ENCODE results near the gene DIP2C. TPM values are rescaled to one million over a fixed set of nuclear protein-coding genes. Genes with fewer than 3 reads are reported as not detected.

DIP2C gene
- total RNA-seq, 1 donor from 2014 or later: 52.6 TPM

DNA sequence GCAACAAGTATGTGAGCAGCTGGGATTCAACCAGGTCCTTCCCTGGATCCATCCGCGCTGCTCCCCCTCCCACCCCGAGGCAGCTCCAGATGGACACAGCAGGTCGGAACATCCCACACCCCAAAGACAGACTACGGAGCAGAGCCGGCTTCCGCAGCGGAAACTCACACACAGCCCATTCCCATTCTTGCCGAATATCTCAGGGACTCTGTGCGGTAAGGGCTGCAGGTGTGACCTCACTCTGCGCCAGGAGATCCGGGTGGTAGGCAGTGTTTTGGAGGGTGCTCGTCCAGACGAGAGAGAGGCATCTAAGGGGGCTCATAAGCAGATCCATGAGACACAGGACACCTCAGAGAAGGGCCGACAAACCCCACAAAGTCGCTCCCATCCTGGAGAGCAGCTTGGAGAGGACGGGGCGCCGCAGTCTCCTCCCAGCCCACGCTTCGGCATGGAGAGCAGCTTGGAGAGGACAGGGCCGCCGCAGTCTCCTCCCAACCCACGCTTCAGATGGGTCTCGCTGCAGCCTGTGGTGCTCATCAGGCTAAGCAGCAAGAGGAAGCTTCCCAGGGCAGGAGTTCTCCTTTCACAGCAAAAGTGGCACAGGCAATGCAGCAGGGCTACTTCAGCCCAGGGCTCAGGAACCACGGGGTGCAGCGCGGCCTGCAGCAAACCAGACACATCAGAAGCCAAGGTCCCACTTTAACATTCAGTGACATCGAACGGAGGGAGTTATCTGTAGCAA lies 179.9 kb downstream of the DIP2C start:
- Mint-ChIP-seq H3K27ac (ENCODE audit: unreplicated experiment) (no peak overlapping the region), H3K36me3 (ENCODE audit: unreplicated experiment) (peaks cover 8% of the 10 kb centered on the region), H3K9me3 (ENCODE audit: unreplicated experiment) (peaks cover 30% of the 10 kb centered on the region), H3K27me3 (ENCODE audit: unreplicated experiment) (peaks cover 21% of the 10 kb centered on the region), H3K4me1 (ENCODE audit: low read depth, unreplicated experiment) (peaks cover 48% of the 10 kb centered on the region), H3K4me3 (ENCODE audit: unreplicated experiment) (peak overlapping the region; percentile 57)
- TF ChIP-seq, protein P1, sequence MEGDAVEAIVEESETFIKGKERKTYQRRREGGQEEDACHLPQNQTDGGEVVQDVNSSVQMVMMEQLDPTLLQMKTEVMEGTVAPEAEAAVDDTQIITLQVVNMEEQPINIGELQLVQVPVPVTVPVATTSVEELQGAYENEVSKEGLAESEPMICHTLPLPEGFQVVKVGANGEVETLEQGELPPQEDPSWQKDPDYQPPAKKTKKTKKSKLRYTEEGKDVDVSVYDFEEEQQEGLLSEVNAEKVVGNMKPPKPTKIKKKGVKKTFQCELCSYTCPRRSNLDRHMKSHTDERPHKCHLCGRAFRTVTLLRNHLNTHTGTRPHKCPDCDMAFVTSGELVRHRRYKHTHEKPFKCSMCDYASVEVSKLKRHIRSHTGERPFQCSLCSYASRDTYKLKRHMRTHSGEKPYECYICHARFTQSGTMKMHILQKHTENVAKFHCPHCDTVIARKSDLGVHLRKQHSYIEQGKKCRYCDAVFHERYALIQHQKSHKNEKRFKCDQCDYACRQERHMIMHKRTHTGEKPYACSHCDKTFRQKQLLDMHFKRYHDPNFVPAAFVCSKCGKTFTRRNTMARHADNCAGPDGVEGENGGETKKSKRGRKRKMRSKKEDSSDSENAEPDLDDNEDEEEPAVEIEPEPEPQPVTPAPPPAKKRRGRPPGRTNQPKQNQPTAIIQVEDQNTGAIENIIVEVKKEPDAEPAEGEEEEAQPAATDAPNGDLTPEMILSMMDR (IDR thresholded peaks at IDR 0.05; ENCODE audit: partially characterized antibody, unreplicated experiment): no peak
- no peak for DNase-seq

DNA sequence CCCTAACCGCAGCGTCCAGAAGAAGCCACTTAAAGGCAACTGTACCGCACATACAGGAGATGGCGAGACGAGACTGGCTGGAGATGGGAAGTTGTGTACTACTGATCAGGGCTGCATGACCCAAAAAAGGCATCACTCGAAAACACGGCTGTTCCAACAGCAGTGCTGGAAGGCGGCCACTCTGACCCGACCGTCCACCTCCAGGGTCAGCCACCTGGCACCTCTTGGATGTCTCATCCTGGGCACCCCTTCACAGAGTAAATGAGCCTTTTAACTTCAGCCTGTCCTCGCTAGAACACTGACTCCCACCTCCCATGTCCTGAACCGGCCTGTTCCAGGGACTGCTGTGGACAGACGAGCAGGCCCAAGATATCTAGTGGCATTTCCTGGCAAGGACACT lies 180.7 kb downstream of the DIP2C start:
- Mint-ChIP-seq H3K27ac (ENCODE audit: unreplicated experiment) (no peak overlapping the region), H3K4me1 (ENCODE audit: low read depth, unreplicated experiment) (peaks cover 41% of the 10 kb centered on the region), H3K27me3 (ENCODE audit: unreplicated experiment) (peaks cover 21% of the 10 kb centered on the region), H3K36me3 (ENCODE audit: unreplicated experiment) (peaks cover 8% of the 10 kb centered on the region), H3K4me3 (ENCODE audit: unreplicated experiment) (peak overlapping the region; percentile 57), H3K9me3 (ENCODE audit: unreplicated experiment) (peaks cover 25% of the 10 kb centered on the region)
- TF ChIP-seq, protein P1 (IDR thresholded peaks at IDR 0.05; ENCODE audit: partially characterized antibody, unreplicated experiment): no peak
- DNase-seq: no peak

DNA sequence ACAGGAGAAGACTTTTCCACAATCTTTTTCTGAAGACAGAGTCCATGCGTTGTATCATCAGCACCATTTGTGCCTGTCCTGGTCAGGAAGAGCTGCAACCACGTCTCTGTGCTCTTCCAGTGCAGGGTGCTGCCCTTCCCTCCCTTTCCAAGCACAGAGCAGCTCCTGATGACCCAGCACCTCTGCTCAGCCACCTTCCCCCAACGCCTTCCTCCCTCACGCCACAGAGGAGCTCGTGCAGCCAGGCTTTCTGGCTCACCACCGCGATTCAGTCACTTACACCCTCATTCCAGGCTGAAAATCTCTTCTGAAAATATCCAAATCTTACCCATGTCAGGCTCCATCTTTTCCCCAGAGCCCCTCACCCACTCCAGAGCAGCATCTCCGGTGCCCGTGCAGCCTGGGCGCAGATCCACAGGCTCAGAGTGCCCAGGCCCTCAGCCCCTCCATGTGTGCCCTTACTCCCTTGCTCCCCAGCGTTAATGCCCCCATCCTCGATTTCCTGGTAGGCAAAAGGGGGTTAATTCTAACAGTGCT lies 181.5 kb downstream of the DIP2C start:
- H3K27ac Mint-ChIP-seq (ENCODE audit: unreplicated experiment): no peak overlapping the region

DNA sequence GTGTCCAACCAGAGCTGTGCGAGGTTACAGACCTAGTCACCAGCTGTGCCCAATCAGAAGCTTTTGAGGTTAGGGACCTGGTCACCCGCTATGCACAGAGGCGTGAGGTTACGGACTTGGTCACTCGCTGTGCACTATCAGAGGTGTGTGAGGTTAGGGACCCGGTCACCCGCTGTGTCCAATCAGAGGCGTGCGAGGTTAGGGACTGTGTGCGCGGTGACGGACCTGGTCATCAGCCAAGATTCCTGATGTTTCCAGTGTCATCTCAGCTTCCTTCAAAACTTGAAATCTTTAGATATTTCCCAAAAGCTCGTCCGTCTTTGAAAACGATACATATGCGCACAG lies 182.1 kb downstream of the DIP2C start:
- H3K27ac Mint-ChIP-seq (ENCODE audit: unreplicated experiment): no peak overlapping the region
- no peak for DNase-seq
- TF ChIP-seq, protein P1 (IDR thresholded peaks at IDR 0.05; ENCODE audit: partially characterized antibody, unreplicated experiment): no peak
- peaks cover 16% of the 10 kb centered on the region for H3K36me3 Mint-ChIP-seq (ENCODE audit: unreplicated experiment)
- H3K27me3 Mint-ChIP-seq (ENCODE audit: unreplicated experiment): peaks cover 21% of the 10 kb centered on the region
- H3K4me1 Mint-ChIP-seq (ENCODE audit: low read depth, unreplicated experiment): peaks cover 35% of the 10 kb centered on the region
- peaks cover 19% of the 10 kb centered on the region for H3K9me3 Mint-ChIP-seq (ENCODE audit: unreplicated experiment)
- no peak overlapping the region for H3K4me3 Mint-ChIP-seq (ENCODE audit: unreplicated experiment)

More for the DNA sequence above, 181.5 kb downstream of the DIP2C start:
- DNase-seq: no peak
- Mint-ChIP-seq H3K36me3 (ENCODE audit: unreplicated experiment) (peaks cover 9% of the 10 kb centered on the region), H3K4me1 (ENCODE audit: low read depth, unreplicated experiment) (peaks cover 35% of the 10 kb centered on the region), H3K9me3 (ENCODE audit: unreplicated experiment) (peaks cover 19% of the 10 kb centered on the region), H3K4me3 (ENCODE audit: unreplicated experiment) (no peak overlapping the region), H3K27me3 (ENCODE audit: unreplicated experiment) (peaks cover 20% of the 10 kb centered on the region)
- TF ChIP-seq, protein P1 (IDR thresholded peaks at IDR 0.05; ENCODE audit: partially characterized antibody, unreplicated experiment): no peak

Data from glutamatergic neuron (in vitro differentiated cells).